Caco-2 (cell line): ENCODE results near the gene NWD2. TPM values are rescaled to one million over a fixed set of nuclear protein-coding genes. Genes with fewer than 3 reads are reported as not detected.

Experiments used
- BruUV-seq: library from RNA; stranded (reverse); fragments of 400-500 nt; replicated peaks from 2 replicates; lab custom pipeline; 2021; lab: Mats Ljungman, UMichigan
- CTCF ChIA-PET: fragments of 300-600 bp; sonication (Branson Sonifier 250); formaldehyde crosslinking; loops from one replicate; lab custom pipeline; 2022; ENCODE audit warnings: antibody characterized with exemption; lab: Charles Lee
- POLR2A ChIA-PET: fragments of 300-600 bp; sonication (Branson Sonifier 250); formaldehyde crosslinking; loops from one replicate; lab custom pipeline; 2022; ENCODE audit warnings: antibody characterized with exemption; lab: Charles Lee
- DNase-seq, 2 experiments: peaks; one replicate each; pipeline versions ENCODE4 v3.0.0 to v3.0.0-alpha.2; 2020 to 2022
- H3K27me3 ChIP-seq: replicated peaks from 2 replicates; pipeline ENCODE4 v1.6.0; 2011; ENCODE audit warnings: low read length; ENCODE audit not compliant: control insufficient read depth, insufficient read depth
- H3K36me3 ChIP-seq: 2 replicates; pipeline ENCODE4 v1.5.1; 2011; ENCODE audit warnings: low read length; ENCODE audit not compliant: control insufficient read depth, insufficient read depth
- H3K4me1 ChIP-seq: fragments of 250-450 bp; sonication (Bioruptor Pico); 2 replicates; pipeline ENCODE4 v1.5.1; 2020; ENCODE audit warnings: mild to moderate bottlenecking
- H3K4me3 ChIP-seq: 2 replicates; pipeline ENCODE4 v1.5.1; 2011; ENCODE audit warnings: low read depth, mild to moderate bottlenecking, control low read depth, low read length
- H3K9me3 ChIP-seq: fragments of 250-450 bp; sonication (Bioruptor Pico); 2 replicates; pipeline ENCODE4 v1.5.1; 2020; ENCODE audit warnings: mild to moderate bottlenecking, moderate library complexity
- H3K27ac Mint-ChIP-seq: one replicate; pipeline ENCODE4 v1.8.0; 2022; ENCODE audit warnings: mixed read lengths; ENCODE audit not compliant: unreplicated experiment
- H3K27me3 Mint-ChIP-seq: one replicate; pipeline ENCODE4 v1.8.0; 2022; ENCODE audit warnings: mixed read lengths; ENCODE audit not compliant: insufficient read depth, unreplicated experiment
- H3K36me3 Mint-ChIP-seq: one replicate; pipeline ENCODE4 v1.8.0; 2022; ENCODE audit warnings: mild to moderate bottlenecking, mixed read lengths; ENCODE audit not compliant: insufficient read depth, unreplicated experiment
- H3K4me1 Mint-ChIP-seq: one replicate; pipeline ENCODE4 v1.8.0; 2022; ENCODE audit warnings: low read depth, mixed read lengths; ENCODE audit not compliant: unreplicated experiment
- H3K4me3 Mint-ChIP-seq: one replicate; pipeline ENCODE4 v1.8.0; 2022; ENCODE audit warnings: mild to moderate bottlenecking, moderate library complexity, mixed read lengths; ENCODE audit not compliant: unreplicated experiment
- H3K9me3 Mint-ChIP-seq: one replicate; pipeline ENCODE4 v1.8.0; 2022; ENCODE audit warnings: mixed read lengths; ENCODE audit not compliant: unreplicated experiment
- CTCF ChIP-seq, 2 experiments: fragments of 200-600 bp in 1 of 2; IDR thresholded peaks; 1 replicate in 1 of 2; 2 replicates in 1 of 2; pipeline versions ENCODE4 v1.5.1 to v1.8.0; 2011 to 2022; ENCODE audit warnings: antibody characterized with exemption in 1 of 2, control low read depth in 1 of 2, inconsistent platforms in 1 of 2, low read depth in 1 of 2, low read length in 1 of 2, mild to moderate bottlenecking in 1 of 2, moderate library complexity in 1 of 2; ENCODE audit not compliant: insufficient read depth in 1 of 2, severe bottlenecking in 1 of 2, unreplicated experiment in 1 of 2
- intact Hi-C: fragments of 100-400 bp; cut with micrococcal nuclease; formaldehyde crosslinking; loops from one replicate; pipeline ENCODE4 v1.10.0; 2022; ENCODE audit not compliant: unreplicated experiment
- total RNA-seq: library from RNA; stranded (reverse); gene quantifications from 2 replicates; pipeline ENCODE4 v1.2.3, GENCODE V29; 2022

The NWD2 gene
- total RNA-seq, 1 experiment from 2014 or later = not detected

DNA sequence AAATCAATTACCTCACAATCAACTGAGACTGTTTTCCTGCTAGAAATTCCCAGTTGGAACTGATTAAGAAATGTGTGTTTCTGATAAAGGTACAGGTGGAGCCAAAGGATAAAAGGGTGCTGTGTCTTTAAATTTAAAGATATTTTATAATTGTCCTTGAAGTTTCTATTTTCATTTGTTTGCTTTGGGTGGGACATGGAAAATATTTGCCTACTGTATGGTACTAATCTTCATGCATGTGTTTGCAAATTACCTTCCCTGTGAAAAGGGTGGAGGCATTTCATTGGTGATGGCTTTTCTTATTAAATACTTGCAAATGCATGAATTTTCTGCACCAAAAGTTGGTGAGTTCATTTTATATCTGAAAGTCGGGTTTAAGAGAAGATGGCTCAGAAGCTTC lies 225.7 kb downstream of the NWD2 start:
- no peak for DNase-seq
- TF ChIP-seq CTCF (IDR thresholded peaks at IDR 0.05; ENCODE audit: insufficient read depth in 1 of 2, low read depth in 1 of 2, low read length in 1 of 2, severe bottlenecking in 1 of 2, unreplicated experiment in 1 of 2) = no peak
- Mint-ChIP-seq H3K9me3 (no peaks in the 10 kb centered on the region), H3K4me1 (peaks cover 37% of the 10 kb centered on the region), H3K36me3 (peaks cover 5% of the 10 kb centered on the region), H3K27ac (no peak overlapping the region), H3K27me3 (no peaks in the 10 kb centered on the region), H3K4me3 (no peak overlapping the region)
- Histone ChIP-seq H3K27me3 (no peaks in the 10 kb centered on the region), H3K4me1 (peaks cover 61% of the 10 kb centered on the region), H3K9me3 (no peaks in the 10 kb centered on the region), H3K4me3 (no peak overlapping the region), H3K36me3 (no peaks in the 10 kb centered on the region)
- POLR2A ChIA-PET = no interaction called here
- intact Hi-C loops = no loop called here
- CTCF ChIA-PET = interaction anchor here (0.7 kb wide), 1 partner anchor 17 kb away, joined by 3 read pairs; a partner anchor contains a TSS
- no TSS peak for BruUV-seq

DNA sequence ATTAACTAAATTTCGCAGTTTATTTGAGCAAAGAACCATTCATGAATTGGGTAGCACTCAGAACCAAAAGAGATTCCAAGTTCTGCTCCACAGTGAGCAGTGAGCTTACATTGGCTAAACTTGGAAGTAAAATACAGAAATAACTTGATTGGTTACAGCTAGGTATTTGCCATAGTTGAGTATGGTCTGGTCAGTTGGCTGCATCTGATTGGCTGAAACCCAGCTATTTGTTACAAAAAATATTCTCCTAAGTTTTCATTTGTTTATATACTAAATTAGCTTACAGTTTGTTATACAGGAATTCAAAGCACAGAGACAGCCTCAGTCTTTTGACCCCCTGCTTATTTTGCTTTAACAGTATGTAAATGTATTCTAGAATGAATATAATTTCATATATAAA lies 226.6 kb downstream of the NWD2 start:
- Mint-ChIP-seq H3K27ac (no peak overlapping the region), H3K36me3 (peaks cover 5% of the 10 kb centered on the region), H3K4me1 (peaks cover 33% of the 10 kb centered on the region), H3K27me3 (no peaks in the 10 kb centered on the region), H3K4me3 (no peak overlapping the region), H3K9me3 (no peaks in the 10 kb centered on the region)
- POLR2A ChIA-PET = interaction anchor here (1.7 kb wide), 1 partner anchor 18 kb away, joined by 5 read pairs; a partner anchor contains a TSS
- H3K36me3 ChIP-seq = no peaks in the 10 kb centered on the region
- H3K4me3 ChIP-seq = no peak overlapping the region
- H3K4me1 ChIP-seq = peaks cover 61% of the 10 kb centered on the region
- BruUV-seq = no TSS peak
- DNase-seq = no peak
- TF ChIP-seq CTCF (IDR thresholded peaks at IDR 0.05; ENCODE audit: insufficient read depth in 1 of 2, low read depth in 1 of 2, low read length in 1 of 2, severe bottlenecking in 1 of 2, unreplicated experiment in 1 of 2) = no peak
- CTCF ChIA-PET = interaction anchor here (0.6 kb wide), 1 partner anchor 57 kb away, joined by 3 read pairs; no protein-coding TSS in a partner anchor
- no peaks in the 10 kb centered on the region for H3K9me3 ChIP-seq
- no peaks in the 10 kb centered on the region for H3K27me3 ChIP-seq
- intact Hi-C loops = no loop called here

DNA sequence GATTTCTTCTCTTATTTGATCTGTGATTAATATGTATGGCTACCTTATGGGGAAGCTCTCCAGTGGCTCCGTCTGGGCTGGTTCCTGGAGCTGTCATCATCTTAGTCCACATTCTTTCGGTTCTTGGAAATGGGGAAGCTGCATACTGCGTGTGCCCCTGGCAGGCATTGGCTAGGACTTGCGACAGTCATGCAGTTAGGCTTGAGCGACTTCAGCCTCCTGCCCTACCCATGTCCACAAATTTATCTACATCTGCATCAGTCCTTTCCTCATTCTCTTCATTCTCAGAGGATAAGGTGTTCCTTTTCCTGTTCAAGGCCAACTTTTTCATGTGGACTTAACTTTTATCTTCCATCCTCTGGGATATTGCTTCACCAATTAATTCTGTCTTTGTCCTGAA lies 227.4 kb downstream of the NWD2 start:
- Histone ChIP-seq H3K36me3 (no peaks in the 10 kb centered on the region), H3K27me3 (no peaks in the 10 kb centered on the region), H3K9me3 (no peaks in the 10 kb centered on the region), H3K4me3 (no peak overlapping the region), H3K4me1 (peaks cover 70% of the 10 kb centered on the region)
- H3K4me3 Mint-ChIP-seq = peak overlapping the region; percentile 39
- peak; percentile 68 to 83 for DNase-seq
- ChIA-PET CTCF (no interaction called here), POLR2A (interaction anchor here (1.7 kb wide), 1 partner anchor 19 kb away, joined by 5 read pairs; a partner anchor contains a TSS)
- intact Hi-C loops = loop anchor here (1.0 to 2.0 kb wide), 2 partner anchors 17 to 18 kb away; no protein-coding TSS in a partner anchor
- peaks cover 5% of the 10 kb centered on the region for H3K36me3 Mint-ChIP-seq
- TF ChIP-seq CTCF (IDR thresholded peaks at IDR 0.05; ENCODE audit: insufficient read depth in 1 of 2, low read depth in 1 of 2, low read length in 1 of 2, severe bottlenecking in 1 of 2, unreplicated experiment in 1 of 2) = no peak
- no peaks in the 10 kb centered on the region for H3K27me3 Mint-ChIP-seq
- H3K27ac Mint-ChIP-seq = peak overlapping the region; percentile 75
- no peaks in the 10 kb centered on the region for H3K9me3 Mint-ChIP-seq
- H3K4me1 Mint-ChIP-seq = peaks cover 38% of the 10 kb centered on the region
- no TSS peak for BruUV-seq
